Astrocyte (in vitro differentiated cells and primary cell): ENCODE data around the gene POLR2H.

Source experiments
- EZH2 ChIP-seq: IDR thresholded peaks from 2 replicates; pipeline ENCODE4 v1.6.1; 2012; ENCODE audit warnings: mild to moderate bottlenecking, low read length, inconsistent platforms; ENCODE audit not compliant: insufficient read depth
- TF ChIP-seq, protein P1 (sequence below): IDR thresholded peaks from 2 replicates; pipeline ENCODE4 v1.5.1; 2011; ENCODE audit warnings: low read depth, mild to moderate bottlenecking, inconsistent platforms, low read length, moderate library complexity; ENCODE audit not compliant: insufficient read depth

DNA sequence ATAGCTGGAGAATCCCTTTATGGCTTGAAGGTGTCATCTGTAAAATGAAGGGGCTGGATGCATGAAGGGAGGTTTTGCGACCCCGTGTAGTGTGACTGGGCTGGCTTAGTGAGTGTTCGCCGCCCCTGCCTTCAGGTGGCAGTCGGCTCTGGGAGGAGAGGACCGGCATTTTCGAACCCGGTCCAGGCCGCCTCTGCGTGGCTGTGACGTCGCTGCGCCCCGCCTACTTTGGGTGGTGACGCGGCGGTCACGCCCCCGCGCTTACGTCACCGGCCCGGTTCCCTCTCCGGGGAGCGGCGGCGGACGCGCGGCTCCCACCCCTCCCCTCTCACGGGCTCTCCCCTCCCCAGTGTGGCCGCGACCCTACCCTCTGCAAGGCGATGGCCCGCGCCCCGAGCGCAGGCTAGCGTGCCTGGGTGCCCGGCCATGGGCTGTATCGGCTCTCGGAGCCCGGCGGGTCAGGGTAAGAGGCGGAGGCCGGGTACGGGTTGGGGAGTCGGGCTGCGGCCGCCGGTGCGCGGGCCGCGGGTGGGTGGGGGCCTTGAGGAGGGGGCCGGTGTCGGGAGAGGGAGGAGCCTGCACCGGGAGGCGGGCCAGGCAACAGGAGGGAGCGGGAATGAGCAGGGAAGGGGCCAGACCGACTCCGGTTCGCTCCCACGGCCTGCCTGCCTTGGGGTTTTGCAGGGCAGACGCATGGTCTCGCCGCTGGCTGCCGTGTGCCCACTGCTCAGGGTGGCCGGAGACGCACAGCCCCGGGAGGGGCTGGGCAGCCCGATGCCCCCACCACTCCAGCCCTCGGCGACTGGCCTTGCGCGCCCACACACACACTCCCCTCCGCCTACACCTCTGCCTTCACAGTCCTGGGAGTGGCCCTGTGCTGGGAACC is 25.6 kb upstream of the POLR2H start:
- TF ChIP-seq, protein P1, sequence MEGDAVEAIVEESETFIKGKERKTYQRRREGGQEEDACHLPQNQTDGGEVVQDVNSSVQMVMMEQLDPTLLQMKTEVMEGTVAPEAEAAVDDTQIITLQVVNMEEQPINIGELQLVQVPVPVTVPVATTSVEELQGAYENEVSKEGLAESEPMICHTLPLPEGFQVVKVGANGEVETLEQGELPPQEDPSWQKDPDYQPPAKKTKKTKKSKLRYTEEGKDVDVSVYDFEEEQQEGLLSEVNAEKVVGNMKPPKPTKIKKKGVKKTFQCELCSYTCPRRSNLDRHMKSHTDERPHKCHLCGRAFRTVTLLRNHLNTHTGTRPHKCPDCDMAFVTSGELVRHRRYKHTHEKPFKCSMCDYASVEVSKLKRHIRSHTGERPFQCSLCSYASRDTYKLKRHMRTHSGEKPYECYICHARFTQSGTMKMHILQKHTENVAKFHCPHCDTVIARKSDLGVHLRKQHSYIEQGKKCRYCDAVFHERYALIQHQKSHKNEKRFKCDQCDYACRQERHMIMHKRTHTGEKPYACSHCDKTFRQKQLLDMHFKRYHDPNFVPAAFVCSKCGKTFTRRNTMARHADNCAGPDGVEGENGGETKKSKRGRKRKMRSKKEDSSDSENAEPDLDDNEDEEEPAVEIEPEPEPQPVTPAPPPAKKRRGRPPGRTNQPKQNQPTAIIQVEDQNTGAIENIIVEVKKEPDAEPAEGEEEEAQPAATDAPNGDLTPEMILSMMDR: no peak
- TF ChIP-seq EZH2: no peak
